Naive thymus-derived CD8-positive, alpha-beta T cell (primary cell): Measurements from ENCODE around the gene C15orf61. TPM values are rescaled to one million over a fixed set of nuclear protein-coding genes. Genes with fewer than 3 reads are reported as not detected.

Experiments
- ATAC-seq, 2 donors: fragments of 150-1000 bp; cut with Tn5 transposase in 1 of 2; sonication (Bioruptor Pico), chemical (Tn5 transposase) in 1 of 2; 1 replicate in 1 of 2; 2 replicates in 1 of 2; pipeline ENCODE4 v1.10.0; 2021; ENCODE audit warnings: mild to moderate bottlenecking in 2 of 2, moderate library complexity in 2 of 2
- POLR2A ChIA-PET: fragments of 350-600 bp; sonication (Branson Sonifier 250); formaldehyde crosslinking; loops from one replicate; lab custom pipeline; 2021; ENCODE audit warnings: antibody characterized with exemption; lab: Charles Lee
- DNase-seq, 10 donors: peaks; one replicate each; pipeline versions ENCODE4 v3.0.0 to v3.0.0-alpha.2; 2020 to 2022
- H3K27ac Mint-ChIP-seq, 10 donors: one replicate each; pipeline ENCODE4 v1.8.0; 2020 to 2022; ENCODE audit warnings: mild to moderate bottlenecking in 10 of 10, mixed read lengths in 10 of 10, moderate library complexity in 4 of 10, inconsistent platforms in 1 of 10
- H3K27me3 Mint-ChIP-seq, 5 donors: one replicate each; pipeline ENCODE4 v1.8.0; 2021 to 2022; ENCODE audit warnings: mixed read lengths in 5 of 5
- H3K36me3 Mint-ChIP-seq, 3 donors: one replicate each; pipeline ENCODE4 v1.8.0; 2020 to 2022; ENCODE audit warnings: mixed read lengths in 3 of 3, mild to moderate bottlenecking in 2 of 3, inconsistent platforms in 1 of 3
- H3K4me1 Mint-ChIP-seq, 4 donors: one replicate each; pipeline ENCODE4 v1.8.0; 2021 to 2022; ENCODE audit warnings: mixed read lengths in 4 of 4
- H3K4me3 Mint-ChIP-seq, 10 donors: one replicate each; pipeline ENCODE4 v1.8.0; 2020 to 2022; ENCODE audit warnings: mild to moderate bottlenecking in 10 of 10, mixed read lengths in 10 of 10, moderate library complexity in 6 of 10, inconsistent platforms in 1 of 10
- H3K9me3 Mint-ChIP-seq, 9 donors: one replicate each; pipeline ENCODE4 v1.8.0; 2020 to 2022; ENCODE audit warnings: mixed read lengths in 9 of 9, mild to moderate bottlenecking in 3 of 9, inconsistent platforms in 1 of 9, moderate library complexity in 1 of 9
- polyA plus RNA-seq, 3 donors: library from polyadenylated mRNA; unstranded; fragments of 300-500 nt; fragmentation: Illumina TruSeq; gene quantifications; one replicate each; pipeline ENCODE4 v1.2.3, GENCODE V29; 2021
- total RNA-seq, 8 experiments: library from RNA in 2 of 8; stranded (reverse) in 2 of 8; gene quantifications; one replicate each; pipeline ENCODE4 v1.2.3 and lab custom pipeline; 2021 to 2026

C15orf61 gene
- total and polyA plus RNA-seq, 5 experiments from 2014 or later: 6.1 to 11.9 (median 8.3) TPM

- ATAC-seq: no peak
- no peak for DNase-seq
- H3K4me1 Mint-ChIP-seq: peaks cover 0 to 5% (median 3%) of the 10 kb centered on the region in 4 donors
Observed at GRCh38 chr15:67579164-67579563, 58.2 kb downstream of the C15orf61 start.

More at GRCh38 chr15:67579164-67579563, 58.2 kb downstream of the C15orf61 start:
- H3K27ac Mint-ChIP-seq: no peak overlapping the region
- H3K36me3 Mint-ChIP-seq: peaks cover 0 to 25% (median 8%) of the 10 kb centered on the region in 3 donors
- H3K9me3 Mint-ChIP-seq: no peaks in the 10 kb centered on the region
- H3K27me3 Mint-ChIP-seq: no peaks in the 10 kb centered on the region
- H3K4me3 Mint-ChIP-seq: no peak overlapping the region
- POLR2A ChIA-PET: interaction anchor here (0.6 kb wide), 1 partner anchor 552 kb away, joined by 3 read pairs; no protein-coding TSS in a partner anchor

Other genes with a start within 250 kb of the C15orf61 start
- gene MAP2K5, start 21.6 kb downstream of the C15orf61 start, total RNA-seq: 10 to 100 TPM; 33.1 to 37.6 TPM
- 10 to 100 TPM; 17.8 to 22.5 (median 21.2) TPM for gene MAP2K5, start 21.6 kb downstream of the C15orf61 start, polyA plus RNA-seq